Nephron (organoid): ENCODE data around the gene TRIM26.

Source experiments
- H3K27ac Mint-ChIP-seq, 3 experiments: 2 replicates each; pipeline ENCODE4 v1.8.0; 2020; ENCODE audit warnings: mixed read lengths in 3 of 3, mild to moderate bottlenecking in 2 of 3, moderate library complexity in 1 of 3
- H3K27me3 Mint-ChIP-seq: 2 replicates; pipeline ENCODE4 v1.8.0; 2021; ENCODE audit warnings: low read depth, mild to moderate bottlenecking, moderate library complexity, mixed read lengths
- H3K36me3 Mint-ChIP-seq: 2 replicates; pipeline ENCODE4 v1.8.0; 2020; ENCODE audit warnings: low read depth, mixed read lengths
- H3K4me1 Mint-ChIP-seq: 2 replicates; pipeline ENCODE4 v1.8.0; 2020; ENCODE audit warnings: mixed read lengths
- H3K4me3 Mint-ChIP-seq, 3 experiments: 2 replicates each; pipeline ENCODE4 v1.8.0; 2020; ENCODE audit warnings: mild to moderate bottlenecking in 3 of 3, mixed read lengths in 3 of 3, moderate library complexity in 2 of 3
- H3K9me3 Mint-ChIP-seq: 2 replicates; pipeline ENCODE4 v1.8.0; 2020; ENCODE audit warnings: mixed read lengths
- TF ChIP-seq, protein P1 (sequence below), 3 experiments: fragments of 200-600 bp; sonication (generic); IDR thresholded peaks; one replicate each; pipeline ENCODE4 v1.5.0; 2021; ENCODE audit warnings: antibody characterized with exemption in 3 of 3; ENCODE audit not compliant: unreplicated experiment in 3 of 3

Gene TRIM26

GRCh38 chr6:30196376-30196775 lies 16.8 kb downstream of the TRIM26 start:
- Mint-ChIP-seq H3K4me3 (no peak overlapping the region), H3K9me3 (no peaks in the 10 kb centered on the region), H3K4me1 (no peaks in the 10 kb centered on the region), H3K27ac (no peak overlapping the region), H3K27me3 (no peaks in the 10 kb centered on the region), H3K36me3 (peaks cover 53% of the 10 kb centered on the region)
- TF ChIP-seq, protein P1, sequence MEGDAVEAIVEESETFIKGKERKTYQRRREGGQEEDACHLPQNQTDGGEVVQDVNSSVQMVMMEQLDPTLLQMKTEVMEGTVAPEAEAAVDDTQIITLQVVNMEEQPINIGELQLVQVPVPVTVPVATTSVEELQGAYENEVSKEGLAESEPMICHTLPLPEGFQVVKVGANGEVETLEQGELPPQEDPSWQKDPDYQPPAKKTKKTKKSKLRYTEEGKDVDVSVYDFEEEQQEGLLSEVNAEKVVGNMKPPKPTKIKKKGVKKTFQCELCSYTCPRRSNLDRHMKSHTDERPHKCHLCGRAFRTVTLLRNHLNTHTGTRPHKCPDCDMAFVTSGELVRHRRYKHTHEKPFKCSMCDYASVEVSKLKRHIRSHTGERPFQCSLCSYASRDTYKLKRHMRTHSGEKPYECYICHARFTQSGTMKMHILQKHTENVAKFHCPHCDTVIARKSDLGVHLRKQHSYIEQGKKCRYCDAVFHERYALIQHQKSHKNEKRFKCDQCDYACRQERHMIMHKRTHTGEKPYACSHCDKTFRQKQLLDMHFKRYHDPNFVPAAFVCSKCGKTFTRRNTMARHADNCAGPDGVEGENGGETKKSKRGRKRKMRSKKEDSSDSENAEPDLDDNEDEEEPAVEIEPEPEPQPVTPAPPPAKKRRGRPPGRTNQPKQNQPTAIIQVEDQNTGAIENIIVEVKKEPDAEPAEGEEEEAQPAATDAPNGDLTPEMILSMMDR (IDR thresholded peaks at IDR 0.05; ENCODE audit: unreplicated experiment in 3 of 3) = no peak

GRCh38 chr6:30195951-30196350 lies 17.3 kb downstream of the TRIM26 start:
- Mint-ChIP-seq H3K36me3 (peaks cover 56% of the 10 kb centered on the region), H3K4me1 (no peaks in the 10 kb centered on the region), H3K27me3 (no peaks in the 10 kb centered on the region), H3K4me3 (no peak overlapping the region), H3K27ac (no peak overlapping the region), H3K9me3 (no peaks in the 10 kb centered on the region)
- TF ChIP-seq, protein P1 (IDR thresholded peaks at IDR 0.05; ENCODE audit: unreplicated experiment in 3 of 3) = no peak

DNA sequence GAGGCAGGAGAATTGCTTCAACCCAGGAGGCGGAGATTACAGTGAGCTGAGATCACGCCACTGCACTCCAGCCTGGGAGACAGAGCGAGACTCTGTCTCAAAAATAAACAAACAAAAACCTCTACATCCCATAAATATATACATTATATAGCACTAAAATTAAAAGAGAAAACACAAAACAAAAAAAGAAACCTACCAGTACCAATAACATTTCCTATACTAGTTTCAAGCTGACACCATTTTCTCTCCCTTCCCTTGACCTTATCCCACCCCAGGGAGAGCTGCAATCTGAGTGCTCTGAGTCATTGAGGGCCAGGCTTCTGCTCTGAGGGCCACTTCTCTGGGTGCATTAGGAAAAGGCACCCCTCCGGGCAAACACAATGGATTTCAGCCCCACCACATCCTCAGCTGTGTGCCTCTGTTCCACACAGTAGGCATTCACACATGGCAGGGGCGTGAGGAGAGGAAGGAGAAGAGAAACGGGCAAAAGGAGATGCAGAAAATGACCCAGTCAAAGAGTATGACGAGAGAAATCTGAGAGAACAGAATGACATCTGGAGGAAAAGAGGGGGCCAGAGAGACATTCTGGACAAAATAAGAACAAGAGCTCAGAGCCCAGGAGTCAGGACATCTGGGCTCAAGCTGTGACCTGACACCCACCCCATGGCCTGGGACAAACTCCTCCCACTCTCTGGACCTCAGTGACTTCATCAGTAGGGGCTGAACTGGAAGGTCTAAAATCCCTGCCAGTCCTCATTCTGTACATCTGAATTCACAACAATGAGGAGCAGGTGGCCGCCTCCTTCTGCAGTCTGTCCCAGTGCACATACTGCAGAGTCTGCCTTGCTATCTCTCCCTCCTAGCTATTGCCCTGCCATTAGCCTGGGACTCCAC lies 18.2 kb downstream of the TRIM26 start:
- no peak overlapping the region for H3K27ac Mint-ChIP-seq
- TF ChIP-seq, protein P1 (IDR thresholded peaks at IDR 0.05; ENCODE audit: unreplicated experiment in 3 of 3) = no peak
- H3K4me3 Mint-ChIP-seq = no peak overlapping the region
- no peaks in the 10 kb centered on the region for H3K27me3 Mint-ChIP-seq
- H3K4me1 Mint-ChIP-seq = no peaks in the 10 kb centered on the region
- no peaks in the 10 kb centered on the region for H3K9me3 Mint-ChIP-seq
- H3K36me3 Mint-ChIP-seq = peaks cover 60% of the 10 kb centered on the region

DNA sequence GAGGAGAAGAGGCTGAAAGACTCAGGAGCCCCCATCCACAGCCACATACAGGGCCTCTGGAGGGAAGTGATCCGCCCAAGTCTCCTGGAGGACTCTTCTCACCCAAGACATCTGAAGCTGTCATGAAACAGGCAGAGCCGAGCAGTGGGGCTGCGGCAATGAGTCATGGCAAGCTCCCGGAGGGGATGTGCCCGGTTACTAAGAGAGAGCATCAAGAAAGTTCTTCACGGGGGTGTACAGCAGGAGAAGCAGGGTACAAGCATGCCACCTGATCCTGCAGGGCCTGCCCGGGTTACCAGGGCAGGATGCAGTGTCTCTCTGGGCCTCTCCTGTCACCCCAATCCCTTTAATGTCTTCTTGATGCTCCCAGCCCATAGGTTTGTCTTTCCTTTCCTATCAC lies 21.1 kb downstream of the TRIM26 start:
- Mint-ChIP-seq H3K27me3 (no peaks in the 10 kb centered on the region), H3K4me3 (no peak overlapping the region), H3K27ac (no peak overlapping the region), H3K4me1 (no peaks in the 10 kb centered on the region), H3K9me3 (no peaks in the 10 kb centered on the region), H3K36me3 (peaks cover 59% of the 10 kb centered on the region)
- TF ChIP-seq, protein P1 (IDR thresholded peaks at IDR 0.05; ENCODE audit: unreplicated experiment in 3 of 3) = no peak

- no peaks in the 10 kb centered on the region for H3K9me3 Mint-ChIP-seq
- no peak overlapping the region for H3K4me3 Mint-ChIP-seq
- H3K27ac Mint-ChIP-seq = no peak overlapping the region
- TF ChIP-seq, protein P1 (IDR thresholded peaks at IDR 0.05; ENCODE audit: unreplicated experiment in 3 of 3) = no peak
- no peaks in the 10 kb centered on the region for H3K4me1 Mint-ChIP-seq
- no peaks in the 10 kb centered on the region for H3K27me3 Mint-ChIP-seq
- H3K36me3 Mint-ChIP-seq = peaks cover 65% of the 10 kb centered on the region
Measured at GRCh38 chr6:30188541-30188940, 24.7 kb downstream of the TRIM26 start.
